Adrenal gland (tissue), 5 donors: ENCODE data around the gene PGBD5.

Experiments used
- CTCF ChIP-seq, 6 experiments: fragments of 450-650 bp in 4 of 6; fragments of 200-600 bp in 2 of 6; sonication (generic) in 1 of 6; IDR thresholded peaks; 1 replicate in 5 of 6; 2 replicates in 1 of 6; pipeline versions ENCODE4 v1.5.1 to v1.8.0; 2016 to 2021; ENCODE audit warnings: antibody characterized with exemption in 6 of 6, mild to moderate bottlenecking in 2 of 6, moderate library complexity in 1 of 6
- POLR2A ChIP-seq, 2 donors: fragments of 450-650 bp; IDR thresholded peaks; one replicate each; pipeline ENCODE4 v1.6.1; 2017; ENCODE audit warnings: antibody characterized with exemption in 2 of 2, mild to moderate bottlenecking in 2 of 2, moderate library complexity in 1 of 2
- donor health status: DM: no; HTN: no; CAD: no.

GRCh38 chr1:230284891-230285290 lies 141.2 kb downstream of the PGBD5 start:
- TF ChIP-seq CTCF (IDR thresholded peaks at IDR 0.05) (no peak), POLR2A (IDR thresholded peaks at IDR 0.05) (no peak)
